ENCODE results near the gene SEMG1.

GRCh38 chr20:45238139-45238538, 31.3 kb downstream of the SEMG1 start:
- no peak for TF ChIP-seq EZH2phosphoT487 (IDR thresholded peaks at IDR 0.05; ENCODE audit: low read depth, severe bottlenecking, unreplicated experiment)
- no peak for TF ChIP-seq EZH2 (IDR thresholded peaks at IDR 0.05; ENCODE audit: borderline replicate concordance)
- TF ChIP-seq, protein P1, sequence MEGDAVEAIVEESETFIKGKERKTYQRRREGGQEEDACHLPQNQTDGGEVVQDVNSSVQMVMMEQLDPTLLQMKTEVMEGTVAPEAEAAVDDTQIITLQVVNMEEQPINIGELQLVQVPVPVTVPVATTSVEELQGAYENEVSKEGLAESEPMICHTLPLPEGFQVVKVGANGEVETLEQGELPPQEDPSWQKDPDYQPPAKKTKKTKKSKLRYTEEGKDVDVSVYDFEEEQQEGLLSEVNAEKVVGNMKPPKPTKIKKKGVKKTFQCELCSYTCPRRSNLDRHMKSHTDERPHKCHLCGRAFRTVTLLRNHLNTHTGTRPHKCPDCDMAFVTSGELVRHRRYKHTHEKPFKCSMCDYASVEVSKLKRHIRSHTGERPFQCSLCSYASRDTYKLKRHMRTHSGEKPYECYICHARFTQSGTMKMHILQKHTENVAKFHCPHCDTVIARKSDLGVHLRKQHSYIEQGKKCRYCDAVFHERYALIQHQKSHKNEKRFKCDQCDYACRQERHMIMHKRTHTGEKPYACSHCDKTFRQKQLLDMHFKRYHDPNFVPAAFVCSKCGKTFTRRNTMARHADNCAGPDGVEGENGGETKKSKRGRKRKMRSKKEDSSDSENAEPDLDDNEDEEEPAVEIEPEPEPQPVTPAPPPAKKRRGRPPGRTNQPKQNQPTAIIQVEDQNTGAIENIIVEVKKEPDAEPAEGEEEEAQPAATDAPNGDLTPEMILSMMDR (IDR thresholded peaks at IDR 0.05; ENCODE audit: poor library complexity), result no peak
